ENCODE results near the gene ZNF362.
"Not testable (repeated sequence)": the region's sequence is repeated elsewhere in the genome, so short reads cannot be mapped to it uniquely, and the experiment has no call there.

The ZNF362 gene, protein sequence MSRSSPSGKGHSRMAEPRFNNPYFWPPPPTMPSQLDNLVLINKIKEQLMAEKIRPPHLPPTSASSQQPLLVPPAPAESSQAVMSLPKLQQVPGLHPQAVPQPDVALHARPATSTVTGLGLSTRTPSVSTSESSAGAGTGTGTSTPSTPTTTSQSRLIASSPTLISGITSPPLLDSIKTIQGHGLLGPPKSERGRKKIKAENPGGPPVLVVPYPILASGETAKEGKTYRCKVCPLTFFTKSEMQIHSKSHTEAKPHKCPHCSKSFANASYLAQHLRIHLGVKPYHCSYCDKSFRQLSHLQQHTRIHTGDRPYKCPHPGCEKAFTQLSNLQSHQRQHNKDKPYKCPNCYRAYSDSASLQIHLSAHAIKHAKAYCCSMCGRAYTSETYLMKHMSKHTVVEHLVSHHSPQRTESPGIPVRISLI

GRCh38 chr1:33256471-33257206, at the start of gene ZNF362:
ZNF362 (plus strand) TSS chr1:33256492; CDS start chr1:33270575, 14,083 bp downstream.
- peak; percentile 42 to 64 (median 44) for DNase-seq (ENCODE audit: low read depth in 3 of 3)

GRCh38 chr1:33211972-33212371, 44.3 kb upstream of the ZNF362 start:
- no peak for DNase-seq (ENCODE audit: low read depth in 3 of 3)

GRCh38 chr1:33219886-33220661, 36.2 kb upstream of the ZNF362 start:
- DNase-seq (ENCODE audit: low read depth in 3 of 3): no peak

- DNase-seq (ENCODE audit: low read depth in 3 of 3): no peak
Measured at GRCh38 chr1:33220676-33221384, 35.5 kb upstream of the ZNF362 start.

DNA sequence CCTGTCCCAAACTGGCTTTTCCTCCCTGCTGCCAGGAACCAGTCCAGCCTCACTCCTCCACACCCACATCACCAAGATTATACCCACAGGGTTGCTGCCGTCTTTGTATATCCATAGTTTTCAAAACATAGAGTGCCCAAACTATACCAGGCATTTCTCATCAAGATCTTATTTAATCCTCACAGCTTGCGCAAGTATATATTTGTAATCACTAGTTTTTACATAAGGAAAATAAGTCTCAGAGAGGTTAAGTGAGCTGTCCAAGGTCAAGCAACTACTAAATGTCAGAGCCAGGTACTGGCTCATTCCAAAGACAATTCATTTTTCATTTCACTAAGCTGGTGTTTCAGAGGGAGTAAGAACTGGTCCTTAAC, 34.9 kb upstream of the ZNF362 start:
- no peak for DNase-seq (ENCODE audit: low read depth in 3 of 3)

- no peak for DNase-seq (ENCODE audit: low read depth in 3 of 3)
Measured at GRCh38 chr1:33222381-33222780, 33.9 kb upstream of the ZNF362 start.

DNA sequence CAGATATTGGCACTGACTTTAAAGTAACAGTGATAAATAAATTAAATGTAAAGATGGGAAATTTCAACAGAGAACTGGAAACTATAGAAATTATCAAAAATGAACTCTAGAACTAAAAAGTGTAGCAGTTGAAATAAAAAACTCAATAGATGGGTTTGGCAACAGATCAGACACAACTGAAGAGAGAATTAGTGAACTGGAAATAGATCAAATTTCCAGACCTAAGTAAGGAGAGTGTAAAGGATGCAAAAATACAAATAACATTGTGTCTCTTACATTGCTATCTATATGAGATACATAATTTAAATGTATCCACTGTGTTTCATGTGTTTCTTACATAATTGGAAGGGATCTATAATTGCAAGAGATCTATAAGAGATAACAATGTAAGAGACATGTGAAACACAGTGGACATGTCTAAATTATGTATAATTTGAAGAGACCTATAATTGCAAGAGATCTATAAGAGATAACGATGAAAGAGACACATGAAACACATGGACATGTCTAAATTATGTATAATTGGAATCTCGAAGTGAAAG, 32.1 kb upstream of the ZNF362 start:
- DNase-seq (ENCODE audit: low read depth in 3 of 3): no peak

DNA sequence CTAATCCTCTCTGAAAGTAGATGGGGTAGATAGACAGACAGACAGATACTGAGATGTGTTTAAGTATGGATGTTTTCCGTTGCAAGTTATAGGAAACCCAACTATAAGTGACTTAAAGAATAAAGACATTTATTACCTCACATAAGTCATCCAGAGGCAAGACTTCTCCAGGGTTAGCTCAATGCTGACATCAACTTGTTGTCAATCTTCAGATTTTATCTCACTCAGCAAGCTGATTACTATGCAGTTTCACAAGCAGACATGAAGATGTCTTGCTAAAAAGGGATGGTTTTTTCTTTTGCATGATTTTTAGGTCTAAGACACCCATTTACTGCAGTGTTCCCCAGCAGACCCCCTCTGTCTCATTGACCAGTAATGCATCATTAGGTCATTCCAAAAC, 30.7 kb upstream of the ZNF362 start:
- DNase-seq (ENCODE audit: low read depth in 3 of 3): no peak

DNA sequence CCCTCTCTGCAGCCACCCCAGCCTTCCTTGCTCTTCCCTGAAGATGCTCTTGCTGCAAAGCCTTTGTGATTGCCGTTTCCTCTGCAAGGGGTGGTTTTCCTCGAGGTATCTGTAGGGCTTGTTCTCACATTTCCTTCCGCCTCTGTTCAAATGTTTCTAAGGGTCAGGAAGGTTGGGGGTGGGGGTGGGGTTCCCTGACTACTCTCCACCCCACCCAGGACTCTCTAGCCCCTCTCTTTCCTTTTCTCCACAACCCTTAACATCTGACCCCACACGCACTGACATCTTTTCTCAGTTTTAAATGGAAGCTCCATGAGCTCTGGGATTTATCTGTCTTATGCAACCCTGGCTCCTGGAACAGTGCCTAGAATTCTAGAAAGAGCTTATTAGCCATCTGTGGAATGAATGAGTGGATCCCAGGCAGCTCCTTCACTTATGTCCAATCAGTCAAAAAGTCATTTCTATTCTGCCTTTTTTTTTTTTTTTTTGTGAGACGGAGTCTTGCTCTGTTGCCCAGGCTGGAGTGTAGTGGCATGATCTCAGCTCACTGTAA, 27.3 kb upstream of the ZNF362 start:
- no peak for DNase-seq (ENCODE audit: low read depth in 3 of 3)

DNA sequence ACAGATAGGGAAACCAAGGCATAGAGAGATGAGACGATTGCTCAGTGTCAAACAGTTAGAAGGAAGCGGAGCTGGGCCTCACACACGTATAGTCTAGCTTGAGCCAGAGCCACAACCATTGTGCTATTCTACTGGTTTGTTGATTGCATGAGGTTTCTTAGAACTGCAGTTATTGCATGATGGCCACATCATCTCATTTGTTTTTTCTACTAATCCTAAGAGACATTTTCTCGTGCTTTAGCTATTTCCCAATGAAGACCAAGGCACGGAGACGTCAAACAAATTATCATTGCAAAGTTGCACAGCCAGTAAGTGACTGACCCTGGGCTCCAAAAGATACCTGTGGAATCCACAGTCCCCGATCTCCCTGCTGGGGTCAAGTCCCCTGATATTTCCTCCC, 25.1 kb upstream of the ZNF362 start:
- no peak for DNase-seq (ENCODE audit: low read depth in 3 of 3)

GRCh38 chr1:33232716-33233115, 23.6 kb upstream of the ZNF362 start:
- no peak for DNase-seq (ENCODE audit: low read depth in 3 of 3)

- no peak for DNase-seq (ENCODE audit: low read depth in 3 of 3)
Measured at GRCh38 chr1:33234131-33234530, 22.2 kb upstream of the ZNF362 start.

- no peak for DNase-seq (ENCODE audit: low read depth in 3 of 3)
Measured at GRCh38 chr1:33234588-33234990, 21.7 kb upstream of the ZNF362 start.

DNA sequence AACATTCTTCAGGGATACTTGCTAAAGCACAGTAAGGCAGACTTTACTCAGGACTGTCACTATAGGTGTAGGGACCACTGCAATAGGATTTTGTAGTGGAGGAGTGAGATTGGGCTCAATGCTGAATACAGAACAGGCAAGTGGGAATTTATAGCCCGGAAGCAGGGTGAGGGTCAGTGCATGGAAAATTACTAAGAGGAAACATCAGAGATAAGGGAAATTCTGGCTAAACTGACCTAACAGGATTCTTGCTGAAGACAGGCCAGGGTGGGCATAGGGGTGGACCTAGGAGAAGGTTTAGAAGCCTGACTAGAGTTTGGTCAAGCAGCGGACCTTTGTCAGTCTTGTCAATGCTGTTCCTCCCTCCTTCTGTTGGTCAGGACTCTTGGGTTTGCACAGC, 20.8 kb upstream of the ZNF362 start:
- no peak for DNase-seq (ENCODE audit: low read depth in 3 of 3)

DNA sequence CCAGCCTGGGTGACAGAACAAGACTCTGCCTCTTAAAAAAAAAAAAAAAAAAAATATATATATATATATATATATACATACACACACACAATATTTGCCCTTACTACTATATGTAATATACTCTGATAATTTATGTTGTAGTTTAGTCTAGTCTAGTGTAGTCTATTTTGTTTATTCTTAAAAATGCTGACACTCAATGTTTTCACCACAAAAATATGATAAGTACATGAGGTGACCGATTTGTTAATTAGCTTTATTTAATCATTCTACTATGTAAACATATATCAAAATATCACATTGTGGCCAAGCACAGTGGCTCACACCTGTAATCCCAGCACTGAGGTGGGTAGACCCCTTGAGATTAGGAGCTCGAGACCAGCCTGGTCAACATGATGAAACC, 19.8 kb upstream of the ZNF362 start:
- DNase-seq (ENCODE audit: low read depth in 3 of 3): no peak

DNA sequence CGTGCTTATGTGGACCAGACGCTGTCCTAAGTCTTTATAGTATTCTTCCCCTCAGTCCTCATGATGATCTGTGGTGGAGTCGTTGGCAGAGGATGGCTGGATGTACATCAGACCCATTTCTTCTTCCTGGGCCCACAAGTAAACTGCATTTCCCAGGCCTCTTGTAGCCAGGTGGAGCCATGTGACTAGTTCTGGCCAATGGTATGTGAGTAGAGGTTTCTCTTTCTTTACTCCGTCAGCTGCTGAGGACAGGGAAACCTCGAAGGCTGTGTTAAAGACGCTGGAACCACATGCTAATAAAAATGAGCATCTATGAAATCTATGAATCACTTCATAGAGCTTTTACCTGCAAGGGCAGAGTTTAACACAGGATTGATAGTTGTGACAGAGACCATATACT, 18.7 kb upstream of the ZNF362 start:
- DNase-seq (ENCODE audit: low read depth in 3 of 3): no peak

DNA sequence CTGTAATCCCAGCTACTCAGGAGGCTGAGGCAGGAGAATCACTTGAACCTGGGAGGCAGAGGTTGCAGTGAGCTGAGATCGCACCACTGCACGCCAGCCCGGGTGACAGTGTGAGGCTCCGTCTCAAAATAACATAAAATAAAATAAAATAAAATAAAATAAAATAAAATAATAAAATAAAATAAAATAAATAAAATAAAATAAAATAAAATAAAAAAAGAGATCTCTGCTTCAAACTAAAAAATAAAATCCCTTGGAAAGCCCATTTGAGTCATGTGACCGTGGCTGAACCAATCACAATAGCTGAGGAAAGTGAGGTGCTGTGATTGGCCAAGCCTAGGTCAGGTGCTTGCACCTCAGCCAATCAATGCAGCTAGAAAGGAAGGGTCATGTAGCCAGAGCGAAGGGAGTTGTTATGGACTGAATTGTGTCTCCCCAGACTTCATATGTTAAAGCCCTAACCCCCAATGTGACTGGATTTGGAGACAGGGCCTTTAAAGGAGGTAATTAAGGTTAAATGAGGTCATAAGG, 18.0 kb upstream of the ZNF362 start:
- DNase-seq (ENCODE audit: low read depth in 3 of 3): not testable (repeated sequence)

DNA sequence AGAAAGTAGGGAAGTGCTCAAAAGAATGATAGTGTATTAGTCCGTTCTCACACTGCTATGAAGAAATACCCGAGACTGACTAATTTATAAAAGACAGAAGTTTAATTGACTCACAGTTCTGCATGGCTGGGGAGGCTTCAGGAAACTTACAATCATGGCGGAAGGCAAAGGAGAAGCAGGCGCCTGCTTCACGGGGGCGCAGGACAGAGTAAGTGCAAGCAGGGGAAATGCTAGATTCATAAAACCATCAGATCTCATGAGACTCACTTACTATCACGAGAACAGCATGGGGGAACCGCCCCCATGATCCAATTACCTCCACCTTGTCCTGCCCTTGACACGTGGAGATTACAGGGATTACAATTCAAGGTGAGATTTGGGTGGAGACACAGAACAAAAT, 16.9 kb upstream of the ZNF362 start:
- not testable (repeated sequence) for DNase-seq (ENCODE audit: low read depth in 3 of 3)

DNA sequence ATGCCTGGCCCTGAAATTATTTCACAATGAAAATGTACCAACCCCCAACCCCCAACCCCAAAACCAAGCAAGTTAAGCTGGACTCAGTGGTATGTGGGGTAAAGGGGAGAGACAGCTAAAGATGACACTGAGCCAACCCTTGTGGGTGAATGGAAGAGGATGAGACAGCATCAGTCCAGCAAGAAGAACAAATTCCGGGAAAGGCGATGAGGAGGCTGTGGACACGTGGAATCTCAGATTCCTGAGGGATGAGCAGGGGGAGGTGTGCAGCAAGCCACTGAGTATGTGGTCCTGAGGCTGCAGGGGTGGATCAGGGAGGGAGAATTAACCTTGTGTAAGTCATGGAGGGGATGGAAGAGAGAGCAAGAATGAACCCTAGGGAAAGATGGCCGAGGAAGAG, 14.4 kb upstream of the ZNF362 start:
- no peak for DNase-seq (ENCODE audit: low read depth in 3 of 3)

DNA sequence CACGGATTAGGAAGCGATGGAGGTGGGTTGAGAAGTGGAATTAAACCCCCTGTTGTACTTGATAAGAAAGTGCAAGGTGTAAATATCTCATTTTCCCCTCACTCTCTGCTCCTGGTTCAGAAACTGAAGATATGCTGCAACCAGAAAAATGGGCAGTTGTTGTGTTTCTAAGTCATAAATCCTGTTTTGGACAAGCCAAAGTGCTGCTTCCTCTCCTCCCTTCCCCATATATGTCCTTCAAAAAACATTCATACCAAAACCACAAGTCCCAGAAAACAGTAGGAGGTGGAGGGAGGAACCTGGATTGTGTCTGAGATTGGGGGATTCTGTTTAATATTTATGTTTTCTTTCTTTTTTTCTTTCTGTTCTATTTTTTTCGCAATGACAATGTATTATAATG, 13.6 kb upstream of the ZNF362 start:
- no peak for DNase-seq (ENCODE audit: low read depth in 3 of 3)
